ENCODE data around the gene LHFPL3.
A peak's percentile ranks its signal among the peaks of the same experiment; 100 is the strongest.

LHFPL3 gene

GRCh38 chr7:104328970-104329825 lies 795 bp downstream of the LHFPL3 start:
- H3K4me3 ChIP-seq (ENCODE audit: low read length) = peak overlapping the region; percentile 44
- TF ChIP-seq CTCF (conservative IDR thresholded peaks at IDR 0.05; ENCODE audit: low read depth, low read length) = no peak
- no peak for DNase-seq (ENCODE audit: low read depth)

GRCh38 chr7:104341546-104341945 lies 13.1 kb downstream of the LHFPL3 start:
- no peak overlapping the region for H3K4me3 ChIP-seq (ENCODE audit: low read length)
- DNase-seq (ENCODE audit: low read depth) = no peak
- TF ChIP-seq CTCF (conservative IDR thresholded peaks at IDR 0.05; ENCODE audit: low read depth, low read length) = peak; percentile 55

GRCh38 chr7:104352736-104353135 lies 24.3 kb downstream of the LHFPL3 start:
- no peak overlapping the region for H3K4me3 ChIP-seq (ENCODE audit: low read length)
- TF ChIP-seq CTCF (conservative IDR thresholded peaks at IDR 0.05; ENCODE audit: low read depth, low read length) = no peak
- no peak for DNase-seq (ENCODE audit: low read depth)

- no peak for TF ChIP-seq CTCF (conservative IDR thresholded peaks at IDR 0.05; ENCODE audit: low read depth, low read length)
- no peak overlapping the region for H3K4me3 ChIP-seq (ENCODE audit: low read length)
- no peak for DNase-seq (ENCODE audit: low read depth)
These were observed 28.8 kb downstream of the LHFPL3 start for GRCh38 chr7:104357166-104357565.

- TF ChIP-seq CTCF (conservative IDR thresholded peaks at IDR 0.05; ENCODE audit: low read depth, low read length) = no peak
- no peak for DNase-seq (ENCODE audit: low read depth)
- no peak overlapping the region for H3K4me3 ChIP-seq (ENCODE audit: low read length)
These were observed 30.2 kb downstream of the LHFPL3 start for GRCh38 chr7:104358446-104359132.

GRCh38 chr7:104362756-104363155 lies 34.4 kb downstream of the LHFPL3 start:
- TF ChIP-seq CTCF (conservative IDR thresholded peaks at IDR 0.05; ENCODE audit: low read depth, low read length) = no peak
- H3K4me3 ChIP-seq (ENCODE audit: low read length) = no peak overlapping the region
- no peak for DNase-seq (ENCODE audit: low read depth)

All from retinal pigment epithelial cell (primary cell).